KMS-11 (cell line): ENCODE results near the gene ANTXRL.
"Not testable (repeated sequence)": the region's sequence is repeated elsewhere in the genome, so short reads cannot be mapped to it uniquely, and the experiment has no call there.

Experiments used
- H2AFZ ChIP-seq: fragments of 200-600 bp; sonication (generic); 2 replicates; pipeline ENCODE4 v1.6.1; 2016; ENCODE audit warnings: antibody characterized with exemption, mixed run types, low read depth
- H3K27ac ChIP-seq: fragments of 200-600 bp; sonication (generic); 2 replicates; pipeline ENCODE4 v1.6.1; 2016; ENCODE audit warnings: mild to moderate bottlenecking, mixed run types
- H3K27me3 ChIP-seq: fragments of 200-600 bp; sonication (generic); 2 replicates; pipeline ENCODE4 v1.6.1; 2017; ENCODE audit warnings: mild to moderate bottlenecking, low read depth, mixed run types, moderate library complexity; ENCODE audit not compliant: insufficient read depth
- H3K36me3 ChIP-seq: fragments of 200-600 bp; sonication (generic); 2 replicates; pipeline ENCODE4 v1.6.1; 2017; ENCODE audit warnings: mild to moderate bottlenecking, mixed run types; ENCODE audit not compliant: insufficient read depth
- H3K4me1 ChIP-seq: fragments of 200-600 bp; sonication (generic); 2 replicates; pipeline ENCODE4 v1.6.1; 2016; ENCODE audit warnings: mild to moderate bottlenecking, low read depth, mixed run types; ENCODE audit not compliant: poor library complexity, severe bottlenecking
- H3K4me2 ChIP-seq: fragments of 200-600 bp; sonication (generic); 2 replicates; pipeline ENCODE4 v1.7.0; 2016; ENCODE audit warnings: mild to moderate bottlenecking, mixed run types
- H3K4me3 ChIP-seq: fragments of 200-600 bp; sonication (generic); IDR thresholded peaks from 2 replicates; pipeline ENCODE4 v1.6.1; 2017; ENCODE audit warnings: low read depth, low read length, mixed read lengths; ENCODE audit not compliant: insufficient read depth
- H3K79me2 ChIP-seq: fragments of 200-600 bp; sonication (generic); 2 replicates; pipeline ENCODE4 v1.6.1; 2016; ENCODE audit warnings: low read depth, mixed run types; ENCODE audit not compliant: insufficient read depth
- H3K9ac ChIP-seq: fragments of 200-600 bp; sonication (generic); 2 replicates; pipeline ENCODE4 v1.6.1; 2016; ENCODE audit warnings: mild to moderate bottlenecking, mixed run types
- H4K20me1 ChIP-seq: fragments of 200-600 bp; sonication (generic); 2 replicates; pipeline ENCODE4 v1.6.1; 2016; ENCODE audit warnings: mild to moderate bottlenecking, mixed run types; ENCODE audit not compliant: insufficient read depth
- TF ChIP-seq, protein P1 (sequence below): fragments of 200-600 bp; sonication (generic); conservative IDR thresholded peaks from 2 replicates; pipeline ENCODE4 v1.6.1; 2017; ENCODE audit warnings: low read depth, mild to moderate bottlenecking, antibody characterized with exemption, low read length, moderate library complexity, mixed read lengths

The ANTXRL gene

DNA sequence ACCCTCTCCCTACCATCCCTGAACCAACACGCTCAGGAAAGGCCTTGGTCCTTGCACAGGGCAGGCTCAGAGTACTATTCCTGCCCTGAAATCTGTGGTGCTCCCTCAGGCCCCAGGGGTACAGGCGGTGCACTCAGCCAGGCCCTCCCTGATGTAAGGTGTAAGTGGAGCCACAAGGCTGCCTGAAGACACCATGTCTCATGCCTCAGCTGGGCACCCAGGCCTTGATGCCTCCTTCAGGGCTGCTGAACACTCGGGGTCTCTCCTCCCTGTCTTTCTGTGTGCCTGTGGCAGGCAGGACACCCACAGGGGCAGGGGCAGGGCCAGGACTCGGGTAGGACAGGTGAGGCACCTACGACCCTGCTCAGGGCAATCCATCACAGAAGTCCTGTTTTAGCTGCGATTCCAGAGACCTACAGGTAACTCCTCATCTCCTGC lies 22.9 kb upstream of the ANTXRL start:
- H3K36me3 ChIP-seq = no peaks in the 10 kb centered on the region
- TF ChIP-seq, protein P1, sequence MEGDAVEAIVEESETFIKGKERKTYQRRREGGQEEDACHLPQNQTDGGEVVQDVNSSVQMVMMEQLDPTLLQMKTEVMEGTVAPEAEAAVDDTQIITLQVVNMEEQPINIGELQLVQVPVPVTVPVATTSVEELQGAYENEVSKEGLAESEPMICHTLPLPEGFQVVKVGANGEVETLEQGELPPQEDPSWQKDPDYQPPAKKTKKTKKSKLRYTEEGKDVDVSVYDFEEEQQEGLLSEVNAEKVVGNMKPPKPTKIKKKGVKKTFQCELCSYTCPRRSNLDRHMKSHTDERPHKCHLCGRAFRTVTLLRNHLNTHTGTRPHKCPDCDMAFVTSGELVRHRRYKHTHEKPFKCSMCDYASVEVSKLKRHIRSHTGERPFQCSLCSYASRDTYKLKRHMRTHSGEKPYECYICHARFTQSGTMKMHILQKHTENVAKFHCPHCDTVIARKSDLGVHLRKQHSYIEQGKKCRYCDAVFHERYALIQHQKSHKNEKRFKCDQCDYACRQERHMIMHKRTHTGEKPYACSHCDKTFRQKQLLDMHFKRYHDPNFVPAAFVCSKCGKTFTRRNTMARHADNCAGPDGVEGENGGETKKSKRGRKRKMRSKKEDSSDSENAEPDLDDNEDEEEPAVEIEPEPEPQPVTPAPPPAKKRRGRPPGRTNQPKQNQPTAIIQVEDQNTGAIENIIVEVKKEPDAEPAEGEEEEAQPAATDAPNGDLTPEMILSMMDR = no peak
- H3K4me1 ChIP-seq = no peaks in the 10 kb centered on the region

GRCh38 chr10:46264336-46264735 lies 22.5 kb upstream of the ANTXRL start:
- Histone ChIP-seq H3K79me2 (no peaks in the 10 kb centered on the region), H3K27ac (no peak overlapping the region), H2AFZ (no peak overlapping the region), H3K4me2 (no peak overlapping the region), H4K20me1 (no peaks in the 10 kb centered on the region), H3K4me1 (no peaks in the 10 kb centered on the region), H3K36me3 (no peaks in the 10 kb centered on the region), H3K27me3 (no peaks in the 10 kb centered on the region), H3K9ac (no peak overlapping the region), H3K4me3 (no peak overlapping the region)
- TF ChIP-seq, protein P1 = no peak

More for the DNA sequence above, 22.9 kb upstream of the ANTXRL start:
- Histone ChIP-seq H4K20me1 (no peaks in the 10 kb centered on the region), H3K27ac (no peak overlapping the region), H3K79me2 (no peaks in the 10 kb centered on the region), H3K9ac (no peak overlapping the region), H3K4me3 (no peak overlapping the region), H3K27me3 (no peaks in the 10 kb centered on the region), H3K4me2 (no peak overlapping the region), H2AFZ (no peak overlapping the region)

DNA sequence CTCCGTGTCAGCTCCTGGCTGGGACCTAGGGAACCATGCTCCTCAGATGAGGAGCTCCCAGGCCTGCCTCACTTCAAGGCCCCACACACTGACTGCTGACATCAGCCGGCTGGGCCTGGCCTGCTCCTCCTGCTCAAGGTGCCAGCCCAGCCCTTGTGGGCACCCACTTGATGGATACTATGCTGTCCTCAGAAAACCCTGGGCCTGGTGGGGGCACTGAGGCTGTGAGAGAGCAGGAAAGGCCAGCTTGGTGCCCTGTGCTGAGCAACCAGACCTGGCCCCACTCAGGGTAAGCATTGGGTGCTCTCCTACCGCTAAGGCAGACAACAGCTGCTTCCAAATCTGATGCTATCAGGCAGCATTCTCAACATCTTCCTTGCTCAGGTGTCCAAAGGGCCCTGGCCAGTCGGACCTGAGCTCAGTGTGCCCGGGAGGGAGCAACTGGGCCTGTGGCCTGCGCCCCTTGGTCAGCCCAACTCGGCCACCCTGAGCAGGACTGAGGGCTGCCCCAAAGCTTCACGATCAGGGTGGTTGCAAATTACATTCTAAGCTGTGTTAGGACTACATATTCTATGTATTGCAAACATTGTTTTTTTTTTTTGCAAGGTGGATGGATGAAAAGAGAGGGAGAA lies 21.9 kb upstream of the ANTXRL start:
- no peaks in the 10 kb centered on the region for H3K4me1 ChIP-seq
- TF ChIP-seq, protein P1 = no peak
- no peak overlapping the region for H3K9ac ChIP-seq

DNA sequence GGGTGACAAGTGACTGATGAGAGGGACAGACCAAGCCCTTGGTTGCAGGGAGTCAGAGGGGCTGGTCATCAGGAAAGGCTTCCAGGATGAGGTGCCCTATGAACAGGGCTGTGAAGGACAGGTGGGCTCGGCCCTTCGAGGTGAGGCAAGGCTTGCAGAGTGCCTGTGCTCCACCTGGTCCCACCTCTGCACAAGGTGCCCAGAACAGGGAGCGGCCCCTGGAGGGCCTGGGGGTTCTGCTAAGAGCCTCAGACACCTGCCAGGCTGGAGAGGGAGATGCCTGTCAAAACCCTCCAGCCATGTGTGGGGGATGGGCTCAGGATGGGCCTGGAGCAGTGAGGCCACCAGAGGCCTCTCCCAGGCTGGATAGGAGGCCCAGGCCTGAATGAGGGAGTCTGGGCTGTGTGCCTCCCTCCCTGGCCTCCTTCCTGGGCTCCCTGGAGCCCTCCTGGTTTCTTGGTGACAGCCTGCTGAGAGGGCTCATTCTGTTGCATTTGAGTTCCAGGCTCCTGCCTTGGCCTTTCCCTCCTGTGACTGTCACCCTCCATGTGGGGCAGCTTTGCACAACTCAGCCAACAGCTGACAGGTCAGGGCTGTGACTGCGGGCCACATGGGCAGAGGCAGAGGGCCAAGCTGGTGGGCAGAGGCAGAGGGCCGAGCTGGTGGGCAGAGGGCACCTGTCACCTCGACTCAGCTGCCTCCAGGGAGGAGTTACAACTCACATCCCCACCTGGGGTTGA lies 21.1 kb upstream of the ANTXRL start:
- H4K20me1 ChIP-seq, H3K79me2 ChIP-seq, H2AFZ ChIP-seq, H3K27ac ChIP-seq, H3K4me2 ChIP-seq, H3K4me1 ChIP-seq, H3K27me3 ChIP-seq, H3K4me3 ChIP-seq, H3K36me3 ChIP-seq, H3K9ac ChIP-seq: not testable (repeated sequence)

More for the DNA sequence above, 21.9 kb upstream of the ANTXRL start:
- no peak overlapping the region for H2AFZ ChIP-seq
- H3K4me2 ChIP-seq = no peak overlapping the region
- no peaks in the 10 kb centered on the region for H4K20me1 ChIP-seq
- H3K36me3 ChIP-seq = no peaks in the 10 kb centered on the region
- no peaks in the 10 kb centered on the region for H3K79me2 ChIP-seq
- H3K27ac ChIP-seq = no peak overlapping the region
- no peaks in the 10 kb centered on the region for H3K27me3 ChIP-seq
- no peak overlapping the region for H3K4me3 ChIP-seq
